Hepatocyte (in vitro differentiated cells): ENCODE results near the gene JADE1. TPM values are rescaled to one million over a fixed set of nuclear protein-coding genes. Genes with fewer than 3 reads are reported as not detected.
A peak's percentile ranks its signal among the peaks of the same experiment; 100 is the strongest.

Source experiments
- DNase-seq: peaks from one replicate; pipeline ENCODE4 v3.0.0-alpha.2; 2016; ENCODE audit warnings: low spot score
- H2AFZ ChIP-seq: fragments of 200-600 bp; sonication (generic); 2 replicates; pipeline ENCODE4 v1.6.0; 2016; ENCODE audit warnings: antibody characterized with exemption, mild to moderate bottlenecking
- H3K27ac ChIP-seq: fragments of 200-600 bp; sonication (generic); 2 replicates; pipeline ENCODE4 v1.5.1; 2016; ENCODE audit warnings: mild to moderate bottlenecking
- H3K27me3 ChIP-seq: fragments of 200-600 bp; sonication (generic); 2 replicates; pipeline ENCODE4 v1.6.1; 2016
- H3K36me3 ChIP-seq: fragments of 200-600 bp; sonication (generic); replicated peaks from 2 replicates; pipeline ENCODE4 v1.5.1; 2016; ENCODE audit warnings: low read depth; ENCODE audit not compliant: insufficient read depth
- H3K4me1 ChIP-seq: fragments of 200-600 bp; sonication (generic); 2 replicates; pipeline ENCODE4 v1.5.1; 2016; ENCODE audit warnings: mild to moderate bottlenecking, moderate library complexity; ENCODE audit not compliant: insufficient read depth
- H3K4me2 ChIP-seq: fragments of 200-600 bp; sonication (generic); 2 replicates; pipeline ENCODE4 v1.6.0; 2016
- H3K4me3 ChIP-seq: fragments of 200-600 bp; sonication (generic); 2 replicates; pipeline ENCODE4 v1.5.1; 2016; ENCODE audit warnings: mild to moderate bottlenecking
- H3K79me2 ChIP-seq: fragments of 200-600 bp; sonication (generic); 2 replicates; pipeline ENCODE4 v1.6.0; 2017; ENCODE audit warnings: mild to moderate bottlenecking
- H3K9me2 ChIP-seq: fragments of 200-600 bp; sonication (generic); replicated peaks from 2 replicates; pipeline ENCODE4 v1.6.0; 2017; ENCODE audit warnings: mild to moderate bottlenecking; ENCODE audit not compliant: insufficient read depth
- H3K9me3 ChIP-seq: fragments of 200-600 bp; sonication (generic); 2 replicates; pipeline ENCODE4 v1.5.1; 2016; ENCODE audit warnings: low read depth, mild to moderate bottlenecking
- H4K20me1 ChIP-seq: fragments of 200-600 bp; sonication (generic); 2 replicates; pipeline ENCODE4 v1.6.0; 2016; ENCODE audit warnings: mild to moderate bottlenecking; ENCODE audit not compliant: insufficient read depth, poor library complexity, severe bottlenecking
- EZH2 ChIP-seq: fragments of 200-600 bp; sonication (generic); IDR thresholded peaks from 2 replicates; pipeline ENCODE4 v1.6.1; 2016; ENCODE audit warnings: antibody characterized with exemption, mild to moderate bottlenecking, borderline replicate concordance
- EZH2phosphoT487 ChIP-seq: fragments of 200-600 bp; sonication (generic); IDR thresholded peaks from one replicate; pipeline ENCODE4 v1.6.1; 2018; ENCODE audit warnings: antibody characterized with exemption, mild to moderate bottlenecking, low read depth, moderate library complexity; ENCODE audit not compliant: unreplicated experiment, severe bottlenecking
- WGBS: methylation state at CpG from one replicate; pipeline ENCODE4 v1.1.6; 2016; ENCODE audit warnings: low lambda C conversion rate; ENCODE audit errors: missing lambda C conversion rate; 5-methylcytosine and 5-hydroxymethylcytosine counted together
- polyA plus RNA-seq: library from polyadenylated mRNA; unstranded; fragments of >200 nt; fragmentation: Nextera tagmentation; extraction: Ambion mirVana; gene quantifications from 2 replicates; pipeline ENCODE4 v1.2.1, GENCODE V29; 2016
- total RNA-seq: library from RNA; depleted of rRNA; stranded (reverse); fragments of >200 nt; gene quantifications from 2 replicates; pipeline ENCODE4 v1.2.3, GENCODE V29; 2014
- TF ChIP-seq, protein P1 (sequence below): fragments of 200-600 bp; sonication (generic); IDR thresholded peaks from 2 replicates; pipeline ENCODE4 v1.5.1; 2016; ENCODE audit warnings: antibody characterized with exemption, mild to moderate bottlenecking; ENCODE audit not compliant: poor library complexity

JADE1 gene
- total and polyA plus RNA-seq, 2 experiments from 2014 or later = 21.0 to 27.7 TPM

DNA sequence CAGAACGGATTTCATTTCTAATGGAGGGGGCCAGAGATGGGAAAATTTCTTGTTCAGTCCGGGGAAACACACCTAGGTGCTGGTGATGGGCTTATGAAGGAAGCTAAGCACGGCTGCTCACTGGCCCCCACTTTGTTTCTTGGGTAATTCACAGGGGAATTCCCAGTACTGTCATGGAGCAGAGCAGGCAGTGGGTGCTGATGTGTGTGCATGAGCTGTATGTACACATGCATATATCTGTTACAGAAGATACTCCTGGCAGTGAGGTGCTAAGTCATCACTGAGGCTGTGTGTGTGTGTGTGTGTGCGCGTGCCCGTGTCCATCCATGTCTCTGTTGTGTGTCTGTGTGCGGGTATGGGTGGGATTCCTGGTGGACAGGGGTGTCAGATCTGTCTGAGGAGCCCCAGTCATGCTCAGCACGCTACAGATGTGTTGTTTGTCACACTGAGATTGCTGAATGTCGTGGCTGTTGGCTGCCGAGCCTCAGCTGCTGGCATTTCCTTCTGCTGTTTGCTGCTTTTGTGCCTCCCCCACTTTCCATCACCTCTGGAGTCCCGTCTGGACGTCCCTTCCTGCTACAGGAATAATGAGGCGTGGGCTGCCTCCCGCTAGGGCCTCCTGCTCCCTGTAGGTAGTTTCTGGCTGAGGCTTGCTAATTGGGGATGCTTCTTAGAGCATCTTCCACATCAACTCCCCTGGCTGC lies 53.3 kb downstream of the JADE1 start:
- H3K4me2 ChIP-seq = no peak overlapping the region
- H3K27me3 ChIP-seq = no peaks in the 10 kb centered on the region
- no peaks in the 10 kb centered on the region for H3K9me2 ChIP-seq
- H3K9me3 ChIP-seq = no peaks in the 10 kb centered on the region
- DNase-seq = no peak
- no peaks in the 10 kb centered on the region for H3K79me2 ChIP-seq
- H4K20me1 ChIP-seq = no peaks in the 10 kb centered on the region
- peaks cover 21% of the 10 kb centered on the region for H3K4me1 ChIP-seq
- TF ChIP-seq EZH2phosphoT487 (no peak), EZH2 (no peak)
- TF ChIP-seq, protein P1, sequence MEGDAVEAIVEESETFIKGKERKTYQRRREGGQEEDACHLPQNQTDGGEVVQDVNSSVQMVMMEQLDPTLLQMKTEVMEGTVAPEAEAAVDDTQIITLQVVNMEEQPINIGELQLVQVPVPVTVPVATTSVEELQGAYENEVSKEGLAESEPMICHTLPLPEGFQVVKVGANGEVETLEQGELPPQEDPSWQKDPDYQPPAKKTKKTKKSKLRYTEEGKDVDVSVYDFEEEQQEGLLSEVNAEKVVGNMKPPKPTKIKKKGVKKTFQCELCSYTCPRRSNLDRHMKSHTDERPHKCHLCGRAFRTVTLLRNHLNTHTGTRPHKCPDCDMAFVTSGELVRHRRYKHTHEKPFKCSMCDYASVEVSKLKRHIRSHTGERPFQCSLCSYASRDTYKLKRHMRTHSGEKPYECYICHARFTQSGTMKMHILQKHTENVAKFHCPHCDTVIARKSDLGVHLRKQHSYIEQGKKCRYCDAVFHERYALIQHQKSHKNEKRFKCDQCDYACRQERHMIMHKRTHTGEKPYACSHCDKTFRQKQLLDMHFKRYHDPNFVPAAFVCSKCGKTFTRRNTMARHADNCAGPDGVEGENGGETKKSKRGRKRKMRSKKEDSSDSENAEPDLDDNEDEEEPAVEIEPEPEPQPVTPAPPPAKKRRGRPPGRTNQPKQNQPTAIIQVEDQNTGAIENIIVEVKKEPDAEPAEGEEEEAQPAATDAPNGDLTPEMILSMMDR = no peak
- no peak overlapping the region for H2AFZ ChIP-seq
- no peak overlapping the region for H3K27ac ChIP-seq
- no peaks in the 10 kb centered on the region for H3K36me3 ChIP-seq
- 86% methylated on average over 14 of the region's 14 CpGs for WGBS
- no peak overlapping the region for H3K4me3 ChIP-seq

DNA sequence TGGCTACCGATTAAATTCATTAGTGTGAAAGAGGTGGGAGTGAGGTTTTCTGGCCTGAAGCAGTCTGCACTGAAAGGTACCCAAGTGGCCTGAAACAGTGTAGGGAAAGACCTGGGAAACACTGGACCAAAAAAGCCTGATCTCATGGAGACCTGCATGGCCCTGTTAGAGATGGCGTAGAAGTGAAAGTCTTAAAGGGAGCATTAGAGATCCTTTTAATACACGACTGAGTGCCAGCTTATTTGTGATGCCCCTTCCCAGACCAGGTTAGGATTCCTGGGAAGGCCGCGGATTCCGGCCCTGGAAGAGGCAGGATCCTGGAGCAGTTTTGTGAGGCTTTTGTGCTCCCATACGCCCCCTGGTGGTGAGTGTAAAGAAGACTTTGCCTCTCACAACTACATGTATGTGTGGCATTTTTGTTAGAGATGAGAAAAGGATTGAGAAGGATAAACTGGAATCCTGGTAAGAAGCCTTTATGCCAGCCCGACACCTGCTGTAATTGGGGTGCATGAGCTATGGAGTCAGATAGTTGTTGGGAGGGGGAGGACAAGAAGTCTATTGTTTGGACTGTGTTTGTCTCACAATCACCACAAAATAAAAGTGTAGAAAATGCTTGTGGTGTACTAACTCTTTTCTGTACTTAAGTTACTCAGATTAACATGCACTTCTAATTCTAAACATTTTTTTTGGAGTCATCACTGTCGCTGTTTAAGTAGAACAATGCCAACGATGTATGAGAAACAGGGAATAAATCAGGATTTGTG lies 54.0 kb downstream of the JADE1 start:
- Histone ChIP-seq H3K36me3 (no peaks in the 10 kb centered on the region), H3K9me3 (no peaks in the 10 kb centered on the region), H3K9me2 (no peaks in the 10 kb centered on the region), H3K79me2 (no peaks in the 10 kb centered on the region), H4K20me1 (no peaks in the 10 kb centered on the region), H2AFZ (no peak overlapping the region), H3K27me3 (no peaks in the 10 kb centered on the region), H3K4me1 (peaks cover 21% of the 10 kb centered on the region), H3K27ac (no peak overlapping the region), H3K4me2 (no peak overlapping the region), H3K4me3 (no peak overlapping the region)
- 42% methylated on average over 10 of the region's 10 CpGs for WGBS
- peak; percentile 86 for DNase-seq
- TF ChIP-seq EZH2phosphoT487 = no peak
- TF ChIP-seq, protein P1 = peak; percentile 92

DNA sequence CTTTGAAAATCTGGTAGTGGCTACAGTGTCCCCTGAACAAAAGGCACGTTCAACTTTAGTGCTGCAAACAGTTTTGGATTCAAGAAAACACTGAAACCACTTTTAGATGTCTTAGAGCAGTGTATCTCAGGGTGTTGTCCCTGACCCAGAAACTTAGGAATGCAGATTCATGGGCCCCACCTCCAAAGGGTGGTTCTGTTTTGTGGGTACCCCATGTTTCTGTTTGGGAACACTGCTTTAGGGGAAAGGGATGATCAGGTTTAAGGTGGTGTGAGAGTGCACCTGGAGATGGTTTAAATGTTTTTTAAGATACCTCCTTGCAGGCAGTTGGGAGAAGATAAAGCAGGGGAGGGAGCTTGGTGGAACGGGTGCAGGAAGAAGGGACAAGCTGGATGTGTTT lies 55.6 kb downstream of the JADE1 start:
- Histone ChIP-seq H4K20me1 (no peaks in the 10 kb centered on the region), H3K27me3 (no peaks in the 10 kb centered on the region), H3K4me3 (no peak overlapping the region), H3K9me2 (no peaks in the 10 kb centered on the region), H2AFZ (no peak overlapping the region), H3K4me2 (no peak overlapping the region), H3K27ac (no peak overlapping the region), H3K36me3 (no peaks in the 10 kb centered on the region), H3K9me3 (no peaks in the 10 kb centered on the region), H3K79me2 (no peaks in the 10 kb centered on the region), H3K4me1 (peaks cover 14% of the 10 kb centered on the region)
- TF ChIP-seq EZH2 = no peak
- TF ChIP-seq, protein P1 = no peak
- TF ChIP-seq EZH2phosphoT487 = no peak
- 82% methylated on average over 2 of the region's 2 CpGs for WGBS
- DNase-seq = no peak
